Erythroblast (primary cell): Measurements from ENCODE around the gene SACS.

Source experiments
- GATA1 ChIP-seq: IDR thresholded peaks from 2 replicates; pipeline ENCODE4 v1.6.1; 2011; ENCODE audit warnings: low read depth, mild to moderate bottlenecking, control low read depth, low read length, moderate library complexity
- POLR2A ChIP-seq: IDR thresholded peaks from 2 replicates; pipeline ENCODE4 v1.6.1; 2011; ENCODE audit warnings: mild to moderate bottlenecking, low read length

DNA sequence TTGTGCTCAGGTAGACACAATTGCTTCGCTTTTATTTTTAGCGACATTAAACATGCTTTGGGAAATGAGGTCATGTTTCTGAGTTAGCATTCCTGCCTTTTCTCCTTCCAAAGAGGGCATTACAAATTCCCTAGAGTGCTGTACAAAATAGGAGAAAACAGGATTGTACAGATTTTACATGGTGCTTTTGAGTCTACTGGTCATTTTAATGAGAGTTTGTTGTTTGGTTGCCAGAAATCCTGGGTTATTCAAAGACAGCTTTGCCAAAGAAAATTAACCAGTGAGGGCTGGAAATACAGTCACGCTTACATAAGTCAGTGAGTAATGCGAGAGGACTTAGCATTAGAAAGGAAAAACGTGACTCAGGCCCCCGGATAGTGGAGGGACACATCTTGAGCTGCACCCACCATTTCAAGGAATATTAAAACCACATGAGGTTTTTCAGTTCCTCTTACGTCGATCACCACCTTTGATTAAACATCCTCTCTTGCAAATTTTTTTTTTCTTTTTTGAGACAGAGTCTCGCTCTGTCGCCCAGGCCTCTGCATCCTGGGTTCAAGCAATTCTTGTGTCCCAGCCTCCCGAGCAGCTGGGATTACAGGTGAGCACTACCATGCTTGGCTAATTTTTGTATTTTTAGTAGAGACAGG is 55.4 kb downstream of the SACS start:
- TF ChIP-seq POLR2A (no peak), GATA1 (no peak)
